ENCODE results near the gene TBC1D24.
A peak's percentile ranks its signal among the peaks of the same experiment; 100 is the strongest.

TBC1D24 gene

GRCh38 chr16:2501946-2502895, 27.3 kb downstream of the TBC1D24 start:
- Histone ChIP-seq H3K4me3 (ENCODE audit: low read length) (no peak overlapping the region), H3K4me2 (ENCODE audit: low read depth, low read length) (no peak overlapping the region), H3K36me3 (replicated peaks; ENCODE audit: insufficient read depth, low read length) (no peaks in the 10 kb centered on the region), H3K9ac (ENCODE audit: low read length) (no peak overlapping the region), H3K4me1 (ENCODE audit: low read length) (peaks cover 8% of the 10 kb centered on the region), H3K27me3 (replicated peaks; ENCODE audit: insufficient read depth, low read length) (no peaks in the 10 kb centered on the region), H3K79me2 (ENCODE audit: low read length) (no peaks in the 10 kb centered on the region), H3F3A (ENCODE audit: insufficient read depth, low read length) (peaks cover 4% of the 10 kb centered on the region; the same call in 1 of the 2 replicates), H2AFZ (ENCODE audit: low read length) (no peak overlapping the region), H3K9me3 (replicated peaks; ENCODE audit: insufficient read depth, low read length) (no peaks in the 10 kb centered on the region), H3K27ac (ENCODE audit: low read length) (no peak overlapping the region), H4K20me1 (ENCODE audit: insufficient read depth, low read length) (no peaks in the 10 kb centered on the region), H3K9me2 (replicated peaks; ENCODE audit: insufficient read depth, low read length) (no peaks in the 10 kb centered on the region)
- TF ChIP-seq, protein P1, sequence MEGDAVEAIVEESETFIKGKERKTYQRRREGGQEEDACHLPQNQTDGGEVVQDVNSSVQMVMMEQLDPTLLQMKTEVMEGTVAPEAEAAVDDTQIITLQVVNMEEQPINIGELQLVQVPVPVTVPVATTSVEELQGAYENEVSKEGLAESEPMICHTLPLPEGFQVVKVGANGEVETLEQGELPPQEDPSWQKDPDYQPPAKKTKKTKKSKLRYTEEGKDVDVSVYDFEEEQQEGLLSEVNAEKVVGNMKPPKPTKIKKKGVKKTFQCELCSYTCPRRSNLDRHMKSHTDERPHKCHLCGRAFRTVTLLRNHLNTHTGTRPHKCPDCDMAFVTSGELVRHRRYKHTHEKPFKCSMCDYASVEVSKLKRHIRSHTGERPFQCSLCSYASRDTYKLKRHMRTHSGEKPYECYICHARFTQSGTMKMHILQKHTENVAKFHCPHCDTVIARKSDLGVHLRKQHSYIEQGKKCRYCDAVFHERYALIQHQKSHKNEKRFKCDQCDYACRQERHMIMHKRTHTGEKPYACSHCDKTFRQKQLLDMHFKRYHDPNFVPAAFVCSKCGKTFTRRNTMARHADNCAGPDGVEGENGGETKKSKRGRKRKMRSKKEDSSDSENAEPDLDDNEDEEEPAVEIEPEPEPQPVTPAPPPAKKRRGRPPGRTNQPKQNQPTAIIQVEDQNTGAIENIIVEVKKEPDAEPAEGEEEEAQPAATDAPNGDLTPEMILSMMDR (IDR thresholded peaks at IDR 0.05; ENCODE audit: low read length): no peak
- no peak for TF ChIP-seq EZH2phosphoT487 (IDR thresholded peaks at IDR 0.05; ENCODE audit: low read length)
- no peak for TF ChIP-seq EZH2 (optimal IDR thresholded peaks at IDR 0.05; ENCODE audit: low read depth, low read length)
- no peak for DNase-seq

DNA sequence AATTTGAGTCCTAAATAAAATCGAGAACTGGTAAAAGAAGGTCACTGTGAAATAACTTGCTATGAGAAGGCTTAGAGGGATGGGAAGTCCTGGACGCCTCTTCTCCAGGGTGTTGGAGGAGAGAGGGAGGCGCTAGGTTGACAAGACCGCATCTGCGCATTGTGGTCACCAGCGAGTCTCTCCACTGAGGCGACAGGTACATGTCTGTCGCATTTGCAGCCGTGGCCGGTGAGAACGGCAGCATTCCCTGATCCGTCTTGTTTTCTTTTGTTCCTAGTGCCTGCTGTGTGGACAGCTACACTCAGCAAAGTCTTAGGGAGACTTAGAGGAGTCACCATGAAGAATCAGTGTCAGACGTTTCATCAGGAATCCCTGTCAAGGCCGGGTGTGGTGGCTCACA, 30.8 kb downstream of the TBC1D24 start:
- no peak for DNase-seq
- H3K4me1 ChIP-seq (ENCODE audit: low read length): peaks cover 22% of the 10 kb centered on the region
- no peak overlapping the region for H2AFZ ChIP-seq (ENCODE audit: low read length)
- no peaks in the 10 kb centered on the region for H3K27me3 ChIP-seq (replicated peaks; ENCODE audit: insufficient read depth, low read length)
- no peaks in the 10 kb centered on the region for H4K20me1 ChIP-seq (ENCODE audit: insufficient read depth, low read length)
- no peaks in the 10 kb centered on the region for H3K9me2 ChIP-seq (replicated peaks; ENCODE audit: insufficient read depth, low read length)
- H3K4me3 ChIP-seq (ENCODE audit: low read length): no peak overlapping the region
- H3K9me3 ChIP-seq (replicated peaks; ENCODE audit: insufficient read depth, low read length): no peaks in the 10 kb centered on the region
- H3K27ac ChIP-seq (ENCODE audit: low read length): no peak overlapping the region
- H3K36me3 ChIP-seq (replicated peaks; ENCODE audit: insufficient read depth, low read length): no peaks in the 10 kb centered on the region
- no peak overlapping the region for H3K4me2 ChIP-seq (ENCODE audit: low read depth, low read length)
- no peaks in the 10 kb centered on the region for H3K79me2 ChIP-seq (ENCODE audit: low read length)
- peaks cover 9% of the 10 kb centered on the region; the same call in 1 of the 2 replicates for H3F3A ChIP-seq (ENCODE audit: insufficient read depth, low read length)
- no peak overlapping the region for H3K9ac ChIP-seq (ENCODE audit: low read length)
- TF ChIP-seq EZH2 (optimal IDR thresholded peaks at IDR 0.05; ENCODE audit: low read depth, low read length) (no peak), EZH2phosphoT487 (IDR thresholded peaks at IDR 0.05; ENCODE audit: low read length) (no peak)
- TF ChIP-seq, protein P1 (IDR thresholded peaks at IDR 0.05; ENCODE audit: low read length): no peak

DNA sequence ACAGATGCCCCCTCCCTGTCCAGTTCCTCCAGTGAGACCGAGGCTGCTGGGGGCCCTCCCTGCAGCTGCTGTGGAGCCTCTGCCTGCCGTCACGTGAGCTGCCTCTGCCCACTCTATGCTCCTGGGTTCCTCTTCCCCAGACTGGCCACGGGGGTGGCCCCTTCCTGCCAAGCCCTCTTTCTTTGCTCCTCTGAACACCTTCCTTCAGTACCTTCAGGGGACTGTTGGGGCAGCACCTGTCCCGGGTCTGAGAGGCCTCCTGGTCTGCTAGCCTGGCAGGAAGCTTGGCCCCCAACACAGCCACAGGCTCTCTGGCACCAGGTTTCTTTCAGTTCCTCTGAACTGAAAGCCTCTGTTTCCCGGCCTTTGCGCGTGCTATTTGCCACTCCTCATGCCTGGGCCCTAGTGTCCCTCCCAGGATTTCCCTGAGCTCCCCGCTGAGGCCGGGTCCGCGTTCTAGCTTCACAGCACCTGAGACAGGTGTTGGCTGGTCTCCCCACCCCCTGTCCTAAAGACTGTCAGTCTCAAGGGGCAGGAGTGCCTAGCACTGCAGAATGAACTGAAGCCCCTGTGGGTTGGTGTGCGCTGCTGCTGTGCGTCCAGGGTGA, 32.2 kb downstream of the TBC1D24 start:
- peaks cover 19% of the 10 kb centered on the region for H3K4me1 ChIP-seq (ENCODE audit: low read length)
- H3K79me2 ChIP-seq (ENCODE audit: low read length): no peaks in the 10 kb centered on the region

More for the DNA sequence above, 32.2 kb downstream of the TBC1D24 start:
- H2AFZ ChIP-seq (ENCODE audit: low read length): peak overlapping the region; percentile 59
- H3K9me2 ChIP-seq (replicated peaks; ENCODE audit: insufficient read depth, low read length): no peaks in the 10 kb centered on the region
- H4K20me1 ChIP-seq (ENCODE audit: insufficient read depth, low read length): no peaks in the 10 kb centered on the region
- H3K4me2 ChIP-seq (ENCODE audit: low read depth, low read length): peak overlapping the region; percentile 38; the same call in 1 of the 2 replicates
- H3K27me3 ChIP-seq (replicated peaks; ENCODE audit: insufficient read depth, low read length): no peaks in the 10 kb centered on the region
- no peaks in the 10 kb centered on the region for H3K36me3 ChIP-seq (replicated peaks; ENCODE audit: insufficient read depth, low read length)
- H3K9ac ChIP-seq (ENCODE audit: low read length): peak overlapping the region; percentile 37; the same call in 1 of the 2 replicates
- TF ChIP-seq EZH2phosphoT487 (IDR thresholded peaks at IDR 0.05; ENCODE audit: low read length): no peak
- TF ChIP-seq, protein P1 (IDR thresholded peaks at IDR 0.05; ENCODE audit: low read length): peak; percentile 36
- no peak overlapping the region for H3K4me3 ChIP-seq (ENCODE audit: low read length)
- peak overlapping the region; percentile 46; the same call in 1 of the 2 replicates for H3K27ac ChIP-seq (ENCODE audit: low read length)
- peak; percentile 65 for DNase-seq
- no peaks in the 10 kb centered on the region for H3K9me3 ChIP-seq (replicated peaks; ENCODE audit: insufficient read depth, low read length)
- H3F3A ChIP-seq (ENCODE audit: insufficient read depth, low read length): peaks cover 9% of the 10 kb centered on the region; the same call in 1 of the 2 replicates

Measured in MM.1S (cell line).